ENCODE measurements around the gene SHQ1.

- TF ChIP-seq FOXP2 (optimal IDR thresholded peaks at IDR 0.05; ENCODE audit: control extremely low read depth, extremely low read length, insufficient read depth), result no peak
- no peak for TF ChIP-seq EZH2 (IDR thresholded peaks at IDR 0.05)
Observed at GRCh38 chr3:72888546-72889309, 40.5 kb upstream of the SHQ1 start.

Measured in SK-N-MC (cell line).